ENCODE results near the gene NIM1K.

NIM1K gene

DNA sequence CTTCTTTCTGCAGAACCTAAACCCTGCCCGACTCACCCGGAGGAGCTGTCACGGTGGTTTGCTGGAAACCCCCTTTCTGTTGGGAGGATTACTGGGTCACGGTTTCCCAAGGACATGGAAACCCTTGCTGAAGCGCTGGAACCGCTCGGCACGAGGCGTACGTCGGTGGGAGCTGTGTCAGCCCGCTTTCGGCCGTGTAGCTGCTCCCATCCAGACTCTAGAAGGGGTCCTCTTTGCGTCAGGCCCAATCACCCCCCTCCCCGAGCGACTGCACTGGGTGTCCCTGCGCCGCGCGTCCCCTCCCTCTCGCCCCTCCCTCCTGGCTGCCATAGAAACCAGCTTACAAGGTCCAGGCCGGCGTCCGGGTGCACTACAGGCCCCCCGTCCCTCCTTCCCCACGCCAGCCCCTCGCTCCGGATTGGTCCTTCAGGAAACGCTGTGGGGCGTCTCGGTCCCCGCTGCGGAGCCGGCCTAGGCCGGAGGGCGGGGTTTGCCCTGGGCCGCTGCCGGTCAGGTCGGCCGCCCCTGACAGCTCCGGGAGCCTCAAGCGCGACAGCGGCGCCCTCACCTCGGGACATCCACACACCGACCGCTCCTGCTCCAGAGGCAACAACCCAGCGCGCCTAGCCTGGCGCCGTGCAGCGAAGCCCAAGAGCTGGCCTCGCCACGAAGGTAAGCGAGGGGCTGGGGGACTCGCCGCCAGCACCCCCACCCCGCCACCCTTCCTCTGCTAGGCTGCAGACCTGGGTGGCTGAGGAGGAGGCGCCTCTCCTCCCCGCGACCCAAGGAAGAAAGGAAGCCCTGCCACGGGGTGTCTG lies at the start of gene NIM1K:
Gene NIM1K (plus strand): TSS at position 486 of the 818 bp plus-strand sequence. CDS start 53,551 bp downstream, outside the sequence.
- no peak for TF ChIP-seq TOX (CRISPR knock-in tag; IDR thresholded peaks at IDR 0.05; ENCODE audit: borderline replicate concordance)
- no peak for TF ChIP-seq ARNTL (CRISPR knock-in tag; IDR thresholded peaks at IDR 0.05; ENCODE audit: borderline replicate concordance, low read depth)
- no peak for TF ChIP-seq ZC3H10 (CRISPR knock-in tag; IDR thresholded peaks at IDR 0.05)
- TF ChIP-seq GLIS3 (CRISPR knock-in tag; IDR thresholded peaks at IDR 0.05) = no peak
- TF ChIP-seq SNAI2 (CRISPR knock-in tag; IDR thresholded peaks at IDR 0.05) = no peak
- no peak for TF ChIP-seq ZFP30 (CRISPR knock-in tag; IDR thresholded peaks at IDR 0.05)
- no peak for TF ChIP-seq BACH2 (CRISPR knock-in tag; IDR thresholded peaks at IDR 0.05; ENCODE audit: borderline replicate concordance)
- no peak for TF ChIP-seq TSHZ2 (CRISPR knock-in tag; IDR thresholded peaks at IDR 0.05)
- no peak for TF ChIP-seq RARB (CRISPR knock-in tag; IDR thresholded peaks at IDR 0.05)
- TF ChIP-seq CSDC2 (CRISPR knock-in tag; IDR thresholded peaks at IDR 0.05) = no peak
- TF ChIP-seq ESRRG (CRISPR knock-in tag; IDR thresholded peaks at IDR 0.05) = no peak
- no peak for TF ChIP-seq ZNF8 (CRISPR knock-in tag; IDR thresholded peaks at IDR 0.05)
- no peak for TF ChIP-seq ZNF565 (CRISPR knock-in tag; conservative IDR thresholded peaks at IDR 0.05; ENCODE audit: low read depth)
- TF ChIP-seq PATZ1 (CRISPR knock-in tag; IDR thresholded peaks at IDR 0.05; ENCODE audit: borderline replicate concordance) = no peak
- TF ChIP-seq, protein P1, sequence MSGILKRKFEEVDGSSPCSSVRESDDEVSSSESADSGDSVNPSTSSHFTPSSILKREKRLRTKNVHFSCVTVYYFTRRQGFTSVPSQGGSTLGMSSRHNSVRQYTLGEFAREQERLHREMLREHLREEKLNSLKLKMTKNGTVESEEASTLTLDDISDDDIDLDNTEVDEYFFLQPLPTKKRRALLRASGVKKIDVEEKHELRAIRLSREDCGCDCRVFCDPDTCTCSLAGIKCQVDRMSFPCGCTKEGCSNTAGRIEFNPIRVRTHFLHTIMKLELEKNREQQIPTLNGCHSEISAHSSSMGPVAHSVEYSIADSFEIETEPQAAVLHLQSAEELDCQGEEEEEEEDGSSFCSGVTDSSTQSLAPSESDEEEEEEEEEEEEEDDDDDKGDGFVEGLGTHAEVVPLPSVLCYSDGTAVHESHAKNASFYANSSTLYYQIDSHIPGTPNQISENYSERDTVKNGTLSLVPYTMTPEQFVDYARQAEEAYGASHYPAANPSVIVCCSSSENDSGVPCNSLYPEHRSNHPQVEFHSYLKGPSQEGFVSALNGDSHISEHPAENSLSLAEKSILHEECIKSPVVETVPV (CRISPR knock-in tag; IDR thresholded peaks at IDR 0.05) = no peak
- ATAC-seq = peak; percentile 83

DNA sequence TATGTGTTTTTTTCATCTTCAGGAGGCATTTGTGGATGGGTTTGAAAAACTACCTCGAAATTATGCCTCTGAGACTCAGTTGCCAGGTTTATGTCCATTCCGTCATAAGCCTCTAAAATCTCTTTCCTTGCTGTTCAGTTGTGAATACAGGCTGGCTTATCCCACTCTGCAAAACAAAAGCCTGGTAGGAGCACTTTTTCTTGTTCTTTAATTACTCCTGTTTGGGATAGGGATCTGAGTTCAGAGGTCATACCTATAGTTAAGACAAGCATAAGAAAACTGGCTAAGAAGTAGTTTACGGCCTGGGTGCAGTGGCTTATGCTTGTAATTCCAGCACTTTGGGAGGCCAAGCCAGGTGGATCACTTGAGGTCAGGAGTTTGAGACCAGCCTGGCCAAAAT lies 47.0 kb upstream of the NIM1K start:
- no peak for TF ChIP-seq CSDC2 (CRISPR knock-in tag; IDR thresholded peaks at IDR 0.05)
- no peak for TF ChIP-seq ARNTL (CRISPR knock-in tag; IDR thresholded peaks at IDR 0.05; ENCODE audit: borderline replicate concordance, low read depth)
- TF ChIP-seq ZNF8 (CRISPR knock-in tag; IDR thresholded peaks at IDR 0.05) = no peak
- TF ChIP-seq, protein P2, sequence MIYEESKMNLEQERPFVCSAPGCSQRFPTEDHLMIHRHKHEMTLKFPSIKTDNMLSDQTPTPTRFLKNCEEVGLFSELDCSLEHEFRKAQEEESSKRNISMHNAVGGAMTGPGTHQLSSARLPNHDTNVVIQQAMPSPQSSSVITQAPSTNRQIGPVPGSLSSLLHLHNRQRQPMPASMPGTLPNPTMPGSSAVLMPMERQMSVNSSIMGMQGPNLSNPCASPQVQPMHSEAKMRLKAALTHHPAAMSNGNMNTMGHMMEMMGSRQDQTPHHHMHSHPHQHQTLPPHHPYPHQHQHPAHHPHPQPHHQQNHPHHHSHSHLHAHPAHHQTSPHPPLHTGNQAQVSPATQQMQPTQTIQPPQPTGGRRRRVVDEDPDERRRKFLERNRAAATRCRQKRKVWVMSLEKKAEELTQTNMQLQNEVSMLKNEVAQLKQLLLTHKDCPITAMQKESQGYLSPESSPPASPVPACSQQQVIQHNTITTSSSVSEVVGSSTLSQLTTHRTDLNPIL (CRISPR knock-in tag; IDR thresholded peaks at IDR 0.05; ENCODE audit: low read depth) = no peak
- TF ChIP-seq GLIS3 (CRISPR knock-in tag; IDR thresholded peaks at IDR 0.05) = no peak
- TF ChIP-seq SNAI2 (CRISPR knock-in tag; IDR thresholded peaks at IDR 0.05) = no peak
- TF ChIP-seq ZFP30 (CRISPR knock-in tag; IDR thresholded peaks at IDR 0.05) = no peak
- TF ChIP-seq ZFP3 (CRISPR knock-in tag; IDR thresholded peaks at IDR 0.05) = no peak
- no peak for TF ChIP-seq OSR1 (CRISPR knock-in tag; IDR thresholded peaks at IDR 0.05)
- no peak for TF ChIP-seq PATZ1 (CRISPR knock-in tag; IDR thresholded peaks at IDR 0.05; ENCODE audit: borderline replicate concordance)
- TF ChIP-seq POU6F1 (CRISPR knock-in tag; IDR thresholded peaks at IDR 0.05; ENCODE audit: borderline replicate concordance, low read depth) = no peak
- no peak for TF ChIP-seq TCF4 (CRISPR knock-in tag; IDR thresholded peaks at IDR 0.05; ENCODE audit: borderline replicate concordance)
- no peak for TF ChIP-seq ZNF565 (CRISPR knock-in tag; conservative IDR thresholded peaks at IDR 0.05; ENCODE audit: low read depth)
- TF ChIP-seq TOX (CRISPR knock-in tag; IDR thresholded peaks at IDR 0.05; ENCODE audit: borderline replicate concordance) = no peak
- TF ChIP-seq ESRRG (CRISPR knock-in tag; IDR thresholded peaks at IDR 0.05) = no peak
- TF ChIP-seq RARB (CRISPR knock-in tag; IDR thresholded peaks at IDR 0.05) = no peak
- no peak for ATAC-seq
